Ishikawa (cell line): Measurements from ENCODE around the gene KATNB1.

ENCODE experiments used
- EP300 ChIP-seq: IDR thresholded peaks from 2 replicates; pipeline ENCODE4 v1.6.1; 2012; ENCODE audit warnings: borderline replicate concordance
- REST ChIP-seq: IDR thresholded peaks from 2 replicates; pipeline ENCODE4 v1.6.1; 2012; ENCODE audit warnings: low read depth, mild to moderate bottlenecking

- no peak for TF ChIP-seq REST
- no peak for TF ChIP-seq EP300
Observed at GRCh38 chr16:57709663-57710062, 25.9 kb upstream of the KATNB1 start.
